ENCODE results near the gene CIB4. TPM values are rescaled to one million over a fixed set of nuclear protein-coding genes. Genes with fewer than 3 reads are reported as not detected.

CIB4 gene
- total and polyA plus RNA-seq, 9 of the 15 experiments (the other 6 are each of a cell fraction or from before 2014, with no cell fraction given): not detected

DNA sequence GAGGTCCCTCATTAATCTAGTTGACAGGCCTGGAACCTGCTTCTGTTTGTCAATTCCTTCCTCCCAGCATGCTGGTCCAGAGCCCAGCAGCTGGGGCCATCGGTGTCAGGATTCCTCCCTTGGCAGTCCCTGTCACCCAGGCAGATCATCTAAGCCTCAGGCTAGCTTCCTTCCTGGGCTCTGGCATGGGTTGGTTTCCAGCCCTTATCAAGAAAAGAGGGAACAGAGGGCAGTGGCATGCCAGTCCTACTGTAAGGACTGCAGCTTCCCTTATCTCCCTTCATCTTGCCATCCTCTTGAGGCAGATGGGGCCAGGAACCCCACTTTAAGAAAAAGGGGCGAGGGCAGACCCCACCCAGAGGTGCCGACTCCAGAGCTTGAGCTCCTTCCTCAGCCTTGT lies 40.5 kb upstream of the CIB4 start:
- intact Hi-C loops (cut with micrococcal nuclease): loop anchor here (5.0 kb wide), 1 partner anchor 61 kb away; no protein-coding TSS in a partner anchor
- peaks cover 16 to 66% of the 10 kb centered on the region in 2 experiments; a peak in 4 of 5 replicates for H3K27me3 ChIP-seq (ENCODE audit: control insufficient read depth in 2 of 2, insufficient read depth in 2 of 2, low read length in 2 of 2)
- no peak overlapping the region for H3K4me3 ChIP-seq
- WGBS (ENCODE audit: insufficient coverage, low coverage, missing lambda C conversion rate): 0% methylated on average over 3 of the region's 3 CpGs
- no peak overlapping the region for H3K4me2 ChIP-seq (ENCODE audit: insufficient read depth, low read length)
- no peaks in the 10 kb centered on the region for H3K9me1 ChIP-seq (ENCODE audit: control insufficient read depth, insufficient read depth, low read length)
- no peak for DNase-seq (ENCODE audit: extremely low read depth in 1 of 4, low spot score in 3 of 4)
- 0 out of 2 replicates have a peak, but pooled peaks cover 3% of the 10 kb centered on the region for H3K9me3 ChIP-seq (replicated peaks; ENCODE audit: control insufficient read depth, insufficient read depth, low read depth, low read length)
- H3K4me1 ChIP-seq (replicated peaks in 1 of 2; ENCODE audit: control insufficient read depth in 2 of 2, insufficient read depth in 2 of 2, low read length in 2 of 2): no peaks in the 10 kb centered on the region
- no peak overlapping the region for H2AFZ ChIP-seq (ENCODE audit: low read depth, low read length)
- in situ Hi-C loops (cut with MboI): no loop called here
- ATAC-seq: no peak
- TF ChIP-seq, protein P1, sequence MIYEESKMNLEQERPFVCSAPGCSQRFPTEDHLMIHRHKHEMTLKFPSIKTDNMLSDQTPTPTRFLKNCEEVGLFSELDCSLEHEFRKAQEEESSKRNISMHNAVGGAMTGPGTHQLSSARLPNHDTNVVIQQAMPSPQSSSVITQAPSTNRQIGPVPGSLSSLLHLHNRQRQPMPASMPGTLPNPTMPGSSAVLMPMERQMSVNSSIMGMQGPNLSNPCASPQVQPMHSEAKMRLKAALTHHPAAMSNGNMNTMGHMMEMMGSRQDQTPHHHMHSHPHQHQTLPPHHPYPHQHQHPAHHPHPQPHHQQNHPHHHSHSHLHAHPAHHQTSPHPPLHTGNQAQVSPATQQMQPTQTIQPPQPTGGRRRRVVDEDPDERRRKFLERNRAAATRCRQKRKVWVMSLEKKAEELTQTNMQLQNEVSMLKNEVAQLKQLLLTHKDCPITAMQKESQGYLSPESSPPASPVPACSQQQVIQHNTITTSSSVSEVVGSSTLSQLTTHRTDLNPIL (CRISPR knock-in tag; IDR thresholded peaks at IDR 0.05): no peak
- no peak for TF ChIP-seq ARHGAP35 (IDR thresholded peaks at IDR 0.05; ENCODE audit: partially characterized antibody)
- TF ChIP-seq SMARCB1 (IDR thresholded peaks at IDR 0.05; ENCODE audit: insufficient read length, low read depth): no peak
- H3K27ac ChIP-seq (ENCODE audit: extremely low read depth, low read depth, low read length): no peak overlapping the region
- ChIA-PET POLR2A (interaction anchor here (1.6 kb wide), 1 partner anchor 8 kb away, joined by 3 read pairs; no protein-coding TSS in a partner anchor), CTCF (ENCODE audit: low intra/inter-chr PET ratio) (no interaction called here)
- H3K79me2 ChIP-seq (ENCODE audit: control insufficient read depth, insufficient read depth, low read length): no peaks in the 10 kb centered on the region
- FAIRE-seq: no peak
- no peaks in the 10 kb centered on the region for H3K36me3 ChIP-seq (ENCODE audit: control insufficient read depth, insufficient read depth, low read length)
- H4K20me1 ChIP-seq (replicated peaks; ENCODE audit: control insufficient read depth, insufficient read depth, low read length): no peaks in the 10 kb centered on the region
- no peak overlapping the region for H3K9ac ChIP-seq (ENCODE audit: insufficient read depth in 1 of 2, low read depth in 2 of 2, low read length in 2 of 2)
- no TSS peak for BruUV-seq (replicated peaks)

DNA sequence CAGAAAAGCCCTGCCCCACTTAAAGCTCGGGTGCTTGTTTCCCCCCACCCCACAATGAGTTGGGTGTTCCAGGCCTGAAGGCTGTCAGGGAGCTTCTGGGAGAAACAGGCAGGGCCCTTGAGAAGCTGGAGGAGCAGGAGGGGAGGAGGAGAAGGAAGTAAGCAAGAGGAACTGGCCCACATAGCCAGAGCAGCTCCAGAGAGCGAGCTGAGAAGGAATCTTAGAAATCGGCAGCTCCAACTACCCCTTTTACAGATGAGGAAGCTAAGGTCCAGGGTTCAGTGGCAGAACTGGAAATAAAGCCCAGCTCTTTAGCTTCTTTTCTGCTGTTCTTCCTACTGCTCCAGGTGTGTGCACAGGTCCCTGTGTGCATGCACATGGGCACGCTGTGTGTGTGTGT lies 38.7 kb upstream of the CIB4 start:
- POLR2A ChIA-PET: interaction anchor here (2.1 kb wide), 1 partner anchor 8 kb away, joined by 6 read pairs; no protein-coding TSS in a partner anchor
- in situ Hi-C loops (cut with MboI) (no loop called here), intact Hi-C loops (cut with micrococcal nuclease) (loop anchor here (5.0 kb wide), 1 partner anchor 62 kb away; no protein-coding TSS in a partner anchor)
- Histone ChIP-seq H3K9ac (ENCODE audit: insufficient read depth in 1 of 2, low read depth in 2 of 2, low read length in 2 of 2) (no peak overlapping the region), H3K9me3 (replicated peaks; ENCODE audit: control insufficient read depth, insufficient read depth, low read depth, low read length) (0 out of 2 replicates have a peak, but pooled peaks cover 3% of the 10 kb centered on the region), H2AFZ (ENCODE audit: low read depth, low read length) (no peak overlapping the region), H4K20me1 (replicated peaks; ENCODE audit: control insufficient read depth, insufficient read depth, low read length) (no peaks in the 10 kb centered on the region), H3K4me2 (ENCODE audit: insufficient read depth, low read length) (no peak overlapping the region), H3K36me3 (ENCODE audit: control insufficient read depth, insufficient read depth, low read length) (no peaks in the 10 kb centered on the region), H3K9me1 (ENCODE audit: control insufficient read depth, insufficient read depth, low read length) (no peaks in the 10 kb centered on the region), H3K4me1 (replicated peaks in 1 of 2; ENCODE audit: control insufficient read depth in 2 of 2, insufficient read depth in 2 of 2, low read length in 2 of 2) (no peaks in the 10 kb centered on the region), H3K79me2 (ENCODE audit: control insufficient read depth, insufficient read depth, low read length) (no peaks in the 10 kb centered on the region), H3K27ac (ENCODE audit: extremely low read depth, low read depth, low read length) (no peak overlapping the region), H3K27me3 (ENCODE audit: control insufficient read depth in 2 of 2, insufficient read depth in 2 of 2, low read length in 2 of 2) (peaks cover 16 to 59% of the 10 kb centered on the region in 2 experiments; a peak in 4 of 5 replicates), H3K4me3 (no peak overlapping the region)
- 0% methylated on average over 4 of the region's 4 CpGs for WGBS (ENCODE audit: insufficient coverage, low coverage, missing lambda C conversion rate)
- DNase-seq (ENCODE audit: extremely low read depth in 1 of 4, low spot score in 3 of 4): no peak
- CTCF ChIA-PET (ENCODE audit: low intra/inter-chr PET ratio): no interaction called here
- TF ChIP-seq ATF1 (CRISPR knock-in tag; IDR thresholded peaks at IDR 0.05) (no peak), ATF1 (tag; IDR thresholded peaks at IDR 0.05) (no peak), GABPB2 (CRISPR knock-in tag; conservative IDR thresholded peaks at IDR 0.05) (no peak), POLR3G (IDR thresholded peaks at IDR 0.05; ENCODE audit: extremely low read depth, insufficient read length, insufficient replicate concordance) (no peak)
- TF ChIP-seq, protein P2, sequence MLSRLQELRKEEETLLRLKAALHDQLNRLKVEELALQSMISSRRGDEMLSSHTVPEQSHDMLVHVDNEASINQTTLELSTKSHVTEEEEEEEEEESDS (CRISPR knock-in tag; IDR thresholded peaks at IDR 0.05): no peak
- no peak for ATAC-seq
- BruUV-seq (replicated peaks): no TSS peak
- no peak for FAIRE-seq
